ENCODE measurements around the gene P2RY2. TPM values are rescaled to one million over a fixed set of nuclear protein-coding genes. Genes with fewer than 3 reads are reported as not detected.

The P2RY2 gene
- polyA plus RNA-seq (ENCODE audit: insufficient read length), result 2.7 TPM

- no peak for DNase-seq
Measured at GRCh38 chr11:73218106-73218829, at the start of gene P2RY2. TSS of gene P2RY2 (plus strand) at chr11:73218281. CDS start at chr11:73234160, 15,879 bp downstream.

- DNase-seq, result no peak
Measured at GRCh38 chr11:73168925-73169579, 49.0 kb upstream of the P2RY2 start.

GRCh38 chr11:73170140-73170539, 47.9 kb upstream of the P2RY2 start:
- no peak for DNase-seq

GRCh38 chr11:73171436-73172161, 46.5 kb upstream of the P2RY2 start:
- DNase-seq, result no peak

- no peak for DNase-seq
Measured at GRCh38 chr11:73172992-73173656, 45.0 kb upstream of the P2RY2 start.

- no peak for DNase-seq
Measured at GRCh38 chr11:73173755-73174494, 44.2 kb upstream of the P2RY2 start.

GRCh38 chr11:73174495-73174791, 43.6 kb upstream of the P2RY2 start:
- DNase-seq, result no peak

- DNase-seq, result no peak
Measured at GRCh38 chr11:73175551-73176144, 42.4 kb upstream of the P2RY2 start.

GRCh38 chr11:73176145-73176873, 41.8 kb upstream of the P2RY2 start:
- no peak for DNase-seq

- DNase-seq, result no peak
Measured at GRCh38 chr11:73176874-73177155, 41.3 kb upstream of the P2RY2 start.

GRCh38 chr11:73177380-73177777, 40.7 kb upstream of the P2RY2 start:
- no peak for DNase-seq

- DNase-seq, result peak; percentile 82
Measured at GRCh38 chr11:73177778-73178539, 40.1 kb upstream of the P2RY2 start.

- no peak for DNase-seq
Measured at GRCh38 chr11:73178681-73179080, 39.4 kb upstream of the P2RY2 start.

GRCh38 chr11:73182824-73183321, 35.2 kb upstream of the P2RY2 start:
- no peak for DNase-seq

- no peak for DNase-seq
Measured at GRCh38 chr11:73184953-73185671, 33.0 kb upstream of the P2RY2 start.

- no peak for DNase-seq
Measured at GRCh38 chr11:73185680-73186293, 32.3 kb upstream of the P2RY2 start.

GRCh38 chr11:73186294-73186850, 31.7 kb upstream of the P2RY2 start:
- no peak for DNase-seq

- DNase-seq, result no peak
Measured at GRCh38 chr11:73186886-73187285, 31.2 kb upstream of the P2RY2 start.

- no peak for DNase-seq
Measured at GRCh38 chr11:73187854-73188253, 30.2 kb upstream of the P2RY2 start.
